HPDE6-E6E7 (cell line): Measurements from ENCODE around the gene DAZAP1.

Experiments
- DNase-seq: peaks from one replicate; pipeline ENCODE4 v3.0.0; 2011; ENCODE audit warnings: missing footprints; ENCODE audit errors: extremely low spot score

The DAZAP1 gene

DNA sequence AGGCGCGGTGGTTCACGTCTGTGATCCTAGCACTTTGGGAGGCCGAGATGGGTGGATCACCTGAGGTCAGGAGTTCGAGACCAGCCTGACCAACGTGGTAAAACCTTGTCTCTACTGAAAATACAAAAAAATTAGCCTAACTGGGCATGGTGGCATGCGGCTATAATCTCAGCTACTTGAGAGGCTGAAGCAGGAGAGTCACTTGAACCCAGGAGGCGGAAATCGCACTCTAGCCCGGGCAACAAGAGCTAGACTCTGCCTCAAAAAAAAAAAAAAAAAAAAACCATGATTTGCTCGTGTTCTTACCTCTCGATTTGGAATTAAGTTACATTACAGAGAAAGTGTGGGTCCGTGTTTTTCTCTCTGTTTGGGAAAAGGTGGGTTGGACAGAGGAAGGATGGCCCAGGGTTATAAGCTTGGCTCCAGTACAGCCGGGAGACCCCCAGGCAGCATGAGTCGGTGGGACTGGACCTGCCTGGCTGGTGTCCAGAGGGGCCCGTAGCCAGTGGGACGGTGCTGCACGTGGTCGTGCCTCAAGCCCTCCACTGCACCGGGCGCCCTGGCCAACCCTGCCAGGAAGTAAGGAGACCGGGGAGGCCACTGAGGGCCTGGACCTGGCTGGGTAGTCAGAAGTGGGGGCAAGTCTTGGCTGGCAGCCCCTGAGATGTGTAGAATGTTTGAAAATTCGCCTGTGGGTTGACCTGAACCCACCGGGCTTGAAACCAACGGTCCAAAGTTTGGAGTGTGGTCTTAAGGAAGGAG is 34.5 kb downstream of the DAZAP1 start:
- no peak for DNase-seq

DNA sequence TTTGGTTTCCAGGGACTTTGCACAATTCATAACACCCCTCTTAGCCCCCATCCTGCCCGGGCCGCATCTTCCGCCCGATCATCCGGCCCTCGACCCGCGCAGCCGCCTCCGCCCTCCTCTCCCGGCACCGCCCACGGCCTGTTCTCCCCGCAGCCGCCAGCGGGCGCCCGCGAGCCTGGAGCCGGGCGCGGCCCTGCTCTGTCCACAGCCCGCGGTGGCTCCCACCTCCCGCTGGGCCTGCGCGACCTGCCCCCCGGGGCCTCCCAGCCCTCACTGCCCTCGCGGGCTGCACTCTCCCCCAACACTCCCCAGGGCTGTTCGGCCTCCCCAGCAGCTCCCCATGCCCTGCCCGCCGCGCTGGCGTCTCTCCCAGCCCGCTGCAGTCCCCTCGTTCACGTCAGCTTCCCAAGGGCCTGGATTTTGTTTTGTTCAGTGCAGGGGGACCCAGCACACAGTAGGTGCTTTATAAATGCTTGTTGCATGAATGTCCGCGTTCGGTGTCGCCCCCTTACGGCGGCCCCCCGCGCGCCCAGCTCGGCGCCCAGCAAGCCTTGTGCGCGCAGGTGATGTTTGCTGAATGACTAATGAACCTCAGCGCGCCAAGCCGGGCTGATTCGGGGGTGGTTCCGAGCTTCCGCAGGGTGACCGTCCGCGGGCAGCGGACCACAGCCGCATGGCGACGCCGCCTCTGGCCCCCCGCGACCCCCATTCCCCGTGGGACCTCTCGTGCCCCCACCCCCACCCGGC is 38.0 kb downstream of the DAZAP1 start:
- no peak for DNase-seq

DNA sequence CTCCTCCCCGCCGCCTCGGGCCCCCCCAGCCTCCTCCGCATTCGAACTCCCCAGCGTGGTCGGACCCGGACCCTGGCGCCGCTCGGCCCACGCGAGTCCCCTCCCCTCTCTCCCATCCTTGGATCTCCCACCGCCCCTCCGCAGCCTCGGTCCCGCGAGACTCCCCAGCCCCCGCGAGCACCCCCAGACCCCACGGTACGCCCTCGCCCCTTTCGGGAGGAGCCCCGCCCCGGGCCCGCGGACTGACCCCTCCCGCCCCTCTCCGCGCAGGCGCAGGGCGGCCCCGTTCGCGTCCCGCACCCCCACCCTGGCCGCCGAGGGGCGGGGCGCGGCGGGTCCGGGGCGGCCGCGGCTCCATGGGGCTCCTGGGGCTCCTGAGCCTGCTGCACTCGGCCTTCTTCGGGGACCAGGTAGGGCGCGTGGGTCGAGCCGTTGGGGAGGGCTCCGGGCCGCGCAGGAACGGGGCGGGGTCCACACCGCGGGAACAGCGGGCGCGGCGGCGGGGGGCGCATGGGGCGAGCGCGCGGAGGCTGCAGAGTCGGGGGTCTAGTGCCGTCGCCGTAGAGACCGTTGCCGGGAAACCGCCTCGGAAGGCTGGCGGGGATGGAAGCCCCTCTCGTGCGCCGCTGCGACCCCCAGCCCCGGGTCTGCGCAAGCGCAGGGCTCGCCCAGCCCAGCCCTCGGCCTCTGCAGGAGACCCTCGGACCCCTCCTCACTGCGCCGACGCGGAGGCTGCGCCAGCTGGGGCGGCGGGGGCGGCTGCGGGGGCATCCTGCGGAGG is 38.7 kb downstream of the DAZAP1 start:
- DNase-seq: no peak

DNA sequence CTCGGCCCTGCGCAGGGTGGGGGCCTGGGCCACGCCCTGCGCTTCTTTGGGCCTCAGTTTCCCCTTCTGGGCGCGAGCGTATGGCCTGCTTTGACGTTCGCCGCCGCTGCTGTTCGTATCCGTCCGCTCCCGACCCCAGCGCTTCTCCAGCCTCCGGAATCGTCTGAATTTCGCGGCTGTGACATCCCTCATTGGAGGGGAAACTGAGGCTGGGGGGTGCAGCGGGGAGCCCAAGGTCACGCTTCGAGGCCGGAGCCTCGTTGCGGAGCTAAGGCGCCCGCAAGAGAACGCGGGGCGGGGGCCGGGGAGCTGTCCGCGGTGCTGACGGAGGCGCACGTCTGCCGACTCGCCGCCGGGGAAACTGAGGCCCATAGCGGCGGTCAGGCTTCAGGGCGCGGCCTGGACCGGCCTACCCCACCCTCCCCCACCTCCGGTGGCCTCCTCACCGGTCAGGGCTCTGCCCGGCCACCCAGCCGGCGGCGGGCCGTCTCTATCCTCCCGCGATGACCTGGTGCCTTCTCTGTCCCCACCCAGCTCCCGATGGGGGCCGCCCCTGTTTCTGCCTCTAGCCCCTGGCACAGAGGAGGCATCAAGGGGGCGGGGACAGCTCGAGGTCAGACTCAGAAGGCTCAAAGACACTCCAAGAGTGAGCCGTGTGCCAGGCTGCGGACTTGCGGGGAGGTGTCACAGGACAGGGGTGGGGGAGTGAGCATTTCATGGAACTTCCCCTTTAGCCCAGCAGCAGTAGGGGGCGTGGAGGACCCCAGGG is 39.5 kb downstream of the DAZAP1 start:
- DNase-seq: no peak

GRCh38 chr19:1447504-1447903 is 40.1 kb downstream of the DAZAP1 start:
- no peak for DNase-seq

DNA sequence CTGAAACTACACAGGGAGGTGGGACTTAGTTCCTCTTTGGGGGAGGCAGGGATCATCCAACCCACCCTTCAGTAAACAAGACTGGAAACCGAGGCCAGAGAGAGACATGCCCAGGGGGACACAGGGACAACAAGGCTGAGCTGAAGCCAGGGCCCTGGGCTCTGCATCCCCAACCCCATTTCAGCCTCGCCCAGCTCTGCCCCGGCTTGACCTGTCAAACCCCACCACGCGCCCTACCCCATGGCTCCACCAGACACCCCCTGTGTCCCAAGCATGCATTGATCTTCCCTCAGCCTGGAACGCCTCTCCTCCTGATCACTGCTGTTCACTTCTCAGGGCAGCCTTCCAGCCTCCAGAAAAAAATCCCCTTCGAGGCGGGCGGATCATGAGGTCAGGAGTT is 40.6 kb downstream of the DAZAP1 start:
- no peak for DNase-seq

GRCh38 chr19:1449467-1450442 is 42.4 kb downstream of the DAZAP1 start, which contains the start of gene APC2:
Gene APC2 (plus strand): TSS chr19:1450121. CDS start chr19:1453002, 2,881 bp downstream.
- DNase-seq: no peak

GRCh38 chr19:1450735-1451731 is 43.6 kb downstream of the DAZAP1 start:
- no peak for DNase-seq

DNA sequence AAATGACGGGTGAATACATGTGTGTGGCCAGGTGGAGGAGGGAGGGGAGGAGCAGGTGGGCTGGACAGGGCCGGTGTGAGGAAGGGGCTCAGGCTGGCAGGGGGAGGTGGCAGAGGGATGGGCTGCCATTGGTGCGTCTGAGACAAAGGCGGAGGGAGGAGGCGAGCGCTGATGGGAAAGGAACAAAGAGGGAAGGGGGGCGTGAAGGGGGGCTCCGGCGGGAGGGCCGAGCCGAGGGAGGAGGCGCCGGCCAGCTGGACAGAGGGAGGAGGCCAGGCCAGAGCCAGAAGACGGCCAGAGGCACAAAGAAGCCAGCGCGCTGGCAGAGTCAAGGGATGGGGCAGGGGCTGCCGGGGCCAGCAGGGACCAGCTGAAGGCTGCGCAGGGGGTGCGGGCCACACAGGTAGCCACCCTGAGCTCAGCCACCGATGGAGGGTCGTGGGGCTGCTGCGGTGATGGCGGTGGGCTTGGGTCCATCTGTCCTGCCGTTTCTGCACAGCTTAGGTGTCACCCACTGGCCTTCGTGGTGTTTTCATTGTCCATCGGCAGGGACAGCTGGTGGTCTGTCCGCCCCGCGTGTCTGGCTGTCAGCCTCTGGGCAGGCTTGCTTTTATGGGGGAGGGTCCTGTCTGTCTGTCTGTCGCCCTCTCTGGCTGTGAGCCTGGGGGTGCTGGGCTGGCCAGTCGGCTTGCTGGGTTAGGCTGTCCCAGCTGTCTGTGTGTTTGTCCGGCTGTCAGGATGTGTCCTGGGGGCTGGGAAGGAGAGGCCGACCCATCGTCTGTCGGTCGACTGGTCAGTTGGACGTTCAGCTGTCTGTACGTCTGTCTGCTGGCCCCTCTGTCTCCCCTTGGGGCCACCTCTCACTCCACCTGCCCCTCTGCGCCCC is 44.8 kb downstream of the DAZAP1 start:
- no peak for DNase-seq

DNA sequence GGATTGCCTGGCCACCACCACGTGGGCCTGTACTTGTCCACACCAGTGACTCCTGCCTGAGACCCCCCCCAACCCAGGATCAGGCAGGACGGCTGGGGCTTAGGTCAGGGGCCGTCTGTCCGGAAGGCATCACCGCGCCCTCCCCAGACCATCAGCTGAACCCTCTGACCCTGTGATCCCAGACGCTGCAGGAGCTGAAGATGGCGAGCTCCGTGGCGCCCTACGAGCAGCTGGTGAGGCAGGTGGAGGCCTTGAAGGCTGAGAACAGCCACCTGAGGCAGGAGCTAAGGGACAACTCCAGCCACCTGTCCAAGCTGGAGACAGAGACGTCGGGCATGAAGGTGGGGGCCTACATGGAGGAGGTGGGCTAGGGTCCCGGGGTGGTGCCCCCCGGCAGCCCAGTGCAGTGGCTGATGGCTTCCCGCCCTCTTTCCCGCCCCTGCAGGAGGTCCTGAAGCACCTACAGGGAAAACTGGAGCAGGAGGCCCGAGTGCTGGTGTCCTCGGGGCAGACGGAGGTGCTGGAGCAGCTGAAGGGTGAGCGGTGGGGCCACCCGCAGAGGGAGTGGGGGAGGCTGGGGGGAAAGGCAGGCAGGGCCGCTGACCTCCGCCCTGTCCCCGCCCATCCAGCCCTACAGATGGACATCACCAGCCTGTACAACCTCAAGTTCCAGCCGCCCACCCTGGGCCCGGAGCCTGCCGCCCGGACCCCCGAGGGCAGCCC is 45.6 kb downstream of the DAZAP1 start:
- DNase-seq: no peak

DNA sequence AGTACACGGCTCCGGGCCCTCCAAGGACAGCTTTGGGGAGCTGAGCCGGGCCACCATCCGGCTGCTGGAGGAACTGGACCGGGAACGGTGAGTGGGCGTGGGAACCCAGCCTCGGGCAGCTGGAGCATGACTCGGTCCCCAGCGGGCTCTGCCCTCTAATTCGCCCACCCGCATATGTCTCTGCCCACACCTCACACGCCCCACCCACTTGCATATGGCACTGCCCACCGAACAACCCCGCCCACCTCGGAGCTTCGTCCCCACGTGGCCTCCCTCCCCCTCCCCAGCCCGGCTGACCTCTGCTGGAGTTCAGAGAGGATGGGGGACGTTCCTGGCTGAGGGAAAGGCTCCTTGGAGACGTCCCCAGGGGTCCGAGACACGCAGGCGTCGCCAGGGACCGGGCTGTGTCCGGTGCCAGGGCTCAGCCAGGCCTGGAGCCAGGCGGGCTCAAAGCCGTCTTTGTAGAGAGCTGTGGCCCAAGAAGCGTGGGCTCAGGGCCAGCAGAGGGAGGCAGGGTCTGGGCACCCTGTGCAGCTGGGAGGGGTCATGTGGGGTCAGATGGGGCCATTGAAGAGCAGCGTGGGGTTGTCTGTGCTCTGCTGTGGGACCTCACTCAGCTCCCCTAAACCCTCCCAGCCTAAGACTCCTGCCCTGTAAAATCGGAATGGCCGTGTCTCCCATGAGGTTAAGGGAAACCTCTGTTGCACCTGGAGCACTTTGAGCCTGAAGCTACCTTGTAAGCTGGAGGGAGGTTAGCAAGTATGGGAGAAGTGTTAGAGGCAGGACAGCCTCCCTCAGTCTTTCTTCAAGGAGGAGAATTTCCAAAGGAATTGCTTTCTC is 46.4 kb downstream of the DAZAP1 start:
- no peak for DNase-seq

GRCh38 chr19:1455002-1455335 is 47.6 kb downstream of the DAZAP1 start:
- no peak for DNase-seq

- DNase-seq: peak; percentile 78
These were observed 48.1 kb downstream of the DAZAP1 start for GRCh38 chr19:1455336-1456120.

DNA sequence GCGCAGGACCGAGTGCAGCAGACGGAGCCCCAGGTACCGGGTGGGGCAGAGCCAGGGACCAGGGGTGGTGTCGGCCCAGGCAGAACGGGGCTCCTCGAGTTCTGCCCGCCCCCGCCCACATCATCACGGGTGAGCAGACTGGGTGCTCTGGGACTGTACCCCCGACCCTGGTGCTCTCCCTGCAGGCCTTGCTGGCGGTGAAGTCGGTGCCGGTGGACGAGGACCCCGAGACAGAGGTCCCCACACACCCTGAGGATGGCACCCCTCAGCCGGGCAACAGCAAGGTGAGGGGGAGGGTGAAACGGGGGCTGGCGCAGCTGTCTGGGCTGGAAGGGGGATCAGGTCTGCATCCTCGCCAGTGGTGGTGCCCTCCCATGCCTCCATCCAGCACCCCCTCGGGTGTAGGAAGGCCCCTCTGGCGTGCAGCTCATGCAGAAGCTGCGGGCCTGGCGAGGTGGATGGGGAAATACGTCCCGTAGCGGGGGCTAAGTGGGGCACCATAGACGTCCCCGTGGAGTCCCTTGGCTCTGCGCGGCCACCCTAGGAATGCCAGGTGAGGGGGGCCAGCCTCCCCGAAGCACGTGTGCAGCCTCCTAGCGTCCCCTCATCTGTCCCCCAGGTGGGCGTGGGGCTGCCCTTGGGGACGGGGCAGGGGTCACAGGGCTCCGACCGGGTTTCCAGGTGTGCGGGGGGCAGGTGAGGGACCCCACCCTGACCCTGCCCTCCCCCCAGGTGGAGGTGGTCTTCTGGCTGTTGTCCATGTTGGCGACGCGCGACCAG is 48.9 kb downstream of the DAZAP1 start:
- no peak for DNase-seq
